Ureter (tissue), 1 donor: Measurements from ENCODE around the gene KNDC1. TPM values are rescaled to one million over a fixed set of nuclear protein-coding genes. Genes with fewer than 3 reads are reported as not detected.
"Not testable (repeated sequence)": the region's sequence is repeated elsewhere in the genome, so short reads cannot be mapped to it uniquely, and the experiment has no call there.

Experiments
- DNase-seq: peaks from one replicate; pipeline ENCODE4 v3.0.0-alpha.2; 2020; ENCODE audit warnings: low spot score
- total RNA-seq: library from RNA; stranded (reverse); gene quantifications from one replicate; pipeline ENCODE4 v1.2.4, GENCODE V29; 2023
- donor health status: DM: yes; HTN: yes; CAD: no.

KNDC1 gene
- 2.2 TPM for total RNA-seq

- no peak for DNase-seq
Measured at GRCh38 chr10:133159950-133160825, at the start of gene KNDC1. Gene KNDC1, plus strand, starts transcription at chr10:133160219. Its CDS starts 249 bp downstream, at chr10:133160468.

- no peak for DNase-seq
Measured at GRCh38 chr10:133110609-133111275, 49.3 kb upstream of the KNDC1 start.

DNA sequence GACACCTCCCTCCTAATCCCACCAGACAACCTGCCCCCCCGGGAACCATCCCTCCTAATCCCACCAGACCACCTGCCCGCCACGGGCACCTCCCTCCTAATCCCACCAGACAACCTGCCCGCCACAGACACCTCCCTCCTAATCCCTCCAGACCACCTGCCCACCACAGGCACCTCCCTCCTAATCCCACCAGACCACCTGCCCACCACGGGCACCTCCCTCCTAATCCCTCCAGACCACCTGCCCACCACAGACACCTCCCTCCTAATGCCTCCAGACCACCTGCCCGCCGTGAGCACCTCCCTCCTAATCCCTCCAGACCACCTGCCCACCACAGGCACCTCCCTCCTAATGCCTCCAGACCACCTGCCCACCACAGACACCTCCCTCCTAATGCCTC lies 48.4 kb upstream of the KNDC1 start:
- DNase-seq: not testable (repeated sequence)

DNA sequence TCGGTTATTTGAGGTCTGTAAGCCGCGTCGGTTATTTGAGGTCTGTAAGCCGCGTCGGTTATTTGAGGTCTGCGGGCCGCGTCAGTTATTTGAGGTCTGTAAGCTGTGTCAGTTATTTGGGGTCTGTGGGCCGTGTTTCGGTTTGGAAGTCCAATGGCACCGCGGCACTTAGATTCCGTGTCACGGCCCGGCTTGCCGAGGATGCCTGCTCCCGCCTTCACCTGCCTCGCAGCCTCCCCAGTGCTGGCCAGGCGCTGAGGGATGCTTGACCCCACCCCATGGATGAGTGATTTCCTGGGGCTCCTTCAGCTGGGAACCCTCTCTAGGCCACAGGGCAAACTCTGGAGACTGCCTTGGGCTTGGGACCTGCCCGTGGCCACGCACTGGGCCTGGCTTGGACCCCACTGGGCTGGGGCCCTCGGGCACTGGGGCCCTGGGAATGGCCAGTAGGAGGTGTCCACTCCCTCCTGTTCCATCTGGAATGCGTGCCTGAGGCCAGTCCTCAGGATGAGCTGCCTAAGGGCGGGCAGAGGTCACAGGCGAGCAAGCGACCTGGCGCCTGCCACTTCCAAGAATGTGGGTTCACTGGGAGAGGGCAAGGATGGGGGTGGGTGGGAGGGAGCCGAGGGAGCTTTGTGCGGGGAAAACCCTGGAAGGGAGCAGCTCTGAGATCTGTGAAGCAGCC lies 46.7 kb upstream of the KNDC1 start:
- DNase-seq: no peak

- no peak for DNase-seq
Measured at GRCh38 chr10:133113847-133114246, 46.2 kb upstream of the KNDC1 start.

- no peak for DNase-seq
Measured at GRCh38 chr10:133114251-133114650, 45.8 kb upstream of the KNDC1 start.

DNA sequence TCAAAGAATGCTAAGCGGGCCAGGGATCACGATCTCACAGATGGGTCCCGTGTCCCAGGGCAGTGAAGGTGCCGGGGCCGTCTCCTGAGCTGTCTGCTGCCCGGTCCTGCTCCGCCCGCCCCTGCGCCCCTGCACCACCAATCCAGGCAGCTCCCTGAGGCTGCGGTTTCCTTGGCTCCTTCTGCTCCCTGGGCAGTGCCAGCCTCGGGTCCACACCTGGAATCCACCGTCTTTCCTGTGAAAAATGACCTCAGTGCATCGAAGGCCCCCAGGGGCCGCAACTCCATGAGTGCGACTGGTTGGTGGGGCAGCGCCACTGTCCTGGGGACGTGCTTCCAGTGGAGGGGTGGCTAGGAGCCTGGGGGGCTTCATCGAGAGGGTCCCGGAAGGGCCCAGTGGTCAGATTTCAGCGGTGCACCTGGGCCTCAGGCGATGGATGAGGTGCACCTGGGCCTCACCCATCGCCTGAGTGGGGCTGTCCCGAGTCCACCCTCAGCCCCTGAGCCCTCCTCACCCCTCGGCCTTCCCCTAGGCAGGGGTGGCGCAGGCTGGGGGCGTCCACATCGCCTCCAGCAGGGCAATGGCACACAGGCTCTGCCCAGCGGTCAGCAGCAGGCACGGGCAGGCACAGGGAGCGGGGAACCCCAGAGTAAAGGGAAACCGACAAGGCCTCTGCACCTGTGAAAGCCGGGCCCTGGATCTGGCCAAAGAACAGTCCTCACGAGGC lies 45.1 kb upstream of the KNDC1 start:
- no peak for DNase-seq

DNA sequence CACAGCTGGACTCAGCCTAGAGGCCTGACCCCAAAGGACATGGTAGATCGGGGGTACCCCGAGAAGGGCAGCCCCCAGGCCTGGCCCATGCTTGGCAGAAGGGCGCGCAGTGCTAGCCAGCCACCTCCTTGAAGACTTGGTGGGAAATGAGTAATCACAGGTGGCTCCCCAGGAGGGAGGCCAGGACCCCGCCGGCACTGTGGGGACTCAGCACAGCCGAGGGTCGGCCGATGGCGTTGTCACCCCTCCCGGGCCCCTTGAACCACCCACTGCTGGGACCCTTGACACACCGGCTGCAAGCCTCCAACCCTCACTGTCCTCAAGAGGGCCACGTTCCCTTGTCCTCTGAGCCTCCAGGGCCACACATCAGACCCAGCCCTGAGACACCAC lies 44.6 kb upstream of the KNDC1 start:
- DNase-seq: no peak

DNA sequence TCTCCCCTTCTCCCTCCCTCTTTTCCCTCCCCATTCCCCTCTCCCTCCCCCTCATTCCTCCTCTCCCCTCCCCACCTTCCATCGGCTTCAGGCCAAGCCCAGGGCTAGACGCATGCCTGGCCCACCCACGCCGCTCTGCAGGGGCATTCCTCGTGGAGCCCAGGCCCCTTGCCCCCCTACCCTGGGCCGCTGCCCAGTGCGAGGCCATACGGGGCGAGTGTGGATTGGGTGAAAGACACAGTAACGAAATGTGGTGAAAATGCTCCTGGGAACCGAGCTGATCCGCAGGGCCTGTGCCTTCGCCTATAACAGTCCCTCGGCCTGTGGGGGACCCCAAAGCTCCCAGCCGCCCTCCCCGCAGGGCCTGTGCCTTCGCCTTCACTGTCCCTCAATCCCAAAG lies 44.0 kb upstream of the KNDC1 start:
- DNase-seq: no peak

- DNase-seq: no peak
Measured at GRCh38 chr10:133116455-133116854, 43.6 kb upstream of the KNDC1 start.

- DNase-seq: no peak
Measured at GRCh38 chr10:133117036-133117687, 42.9 kb upstream of the KNDC1 start.

DNA sequence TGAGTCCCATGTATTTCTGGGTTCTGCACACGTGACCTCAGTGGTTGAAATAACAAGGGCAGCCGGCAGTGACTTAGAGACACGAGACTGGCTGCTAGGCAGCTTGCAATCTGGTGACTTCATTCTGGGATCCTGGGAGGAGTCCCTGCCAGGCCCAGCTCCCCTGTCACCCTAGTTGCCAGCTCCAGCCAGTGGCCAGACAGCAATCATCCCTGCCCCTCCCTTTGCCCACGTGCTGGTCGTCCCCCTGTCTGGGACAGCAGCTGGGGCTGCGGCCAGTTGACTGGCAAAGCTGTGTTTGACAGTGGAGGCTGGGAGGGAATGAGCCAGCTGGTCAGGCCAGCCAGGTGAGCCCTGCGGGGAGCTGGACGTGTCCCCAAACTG lies 42.3 kb upstream of the KNDC1 start:
- no peak for DNase-seq

DNA sequence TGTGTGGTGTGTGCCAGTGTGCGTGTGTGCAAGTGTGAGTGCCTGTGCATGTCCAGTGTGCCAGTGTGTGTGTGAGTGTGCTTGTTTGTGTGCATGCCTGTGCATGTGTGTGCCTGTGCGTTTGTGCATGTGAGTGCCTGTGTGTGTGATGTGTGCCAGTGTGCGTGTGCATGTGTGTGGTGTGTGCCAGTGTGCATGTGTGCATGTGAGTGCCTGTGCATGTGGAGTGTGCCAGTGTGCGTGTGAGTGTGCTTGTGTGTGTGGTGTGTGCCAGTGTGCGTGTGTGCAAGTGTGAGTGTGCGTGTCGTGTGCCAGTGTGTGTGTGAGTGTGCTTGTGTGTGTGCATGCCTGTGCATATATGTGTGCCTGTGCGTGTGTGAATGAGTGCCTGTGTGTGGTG lies 38.5 kb upstream of the KNDC1 start:
- no peak for DNase-seq

- no peak for DNase-seq
Measured at GRCh38 chr10:133122171-133122935, 37.7 kb upstream of the KNDC1 start.

GRCh38 chr10:133123050-133123745 lies 36.8 kb upstream of the KNDC1 start:
- DNase-seq: no peak

- no peak for DNase-seq
Measured at GRCh38 chr10:133123746-133124356, 36.2 kb upstream of the KNDC1 start.

- no peak for DNase-seq
Measured at GRCh38 chr10:133124357-133125211, 35.4 kb upstream of the KNDC1 start.

- DNase-seq: no peak
Measured at GRCh38 chr10:133125901-133126300, 34.1 kb upstream of the KNDC1 start.
